Retina (tissue), 1 donor: ENCODE results near the gene STARD10.
A peak's percentile ranks its signal among the peaks of the same experiment; 100 is the strongest.
"Not testable (repeated sequence)": the region's sequence is repeated elsewhere in the genome, so short reads cannot be mapped to it uniquely, and the experiment has no call there.

ENCODE experiments used
- DNase-seq: peaks from one replicate; pipeline ENCODE4 v3.0.0-alpha.2; 2016

STARD10 gene

GRCh38 chr11:72826191-72826941 lies 32.5 kb upstream of the STARD10 start:
- no peak for DNase-seq

GRCh38 chr11:72825661-72826060 lies 31.8 kb upstream of the STARD10 start:
- no peak for DNase-seq

GRCh38 chr11:72824811-72825505 lies 31.1 kb upstream of the STARD10 start:
- no peak for DNase-seq

GRCh38 chr11:72824020-72824419 lies 30.2 kb upstream of the STARD10 start:
- no peak for DNase-seq

GRCh38 chr11:72823105-72823804 lies 29.4 kb upstream of the STARD10 start:
- DNase-seq: no peak

- DNase-seq: peak; percentile 98
These were observed 28.3 kb upstream of the STARD10 start for GRCh38 chr11:72821920-72822799.

- DNase-seq: peak; percentile 53
These were observed 27.5 kb upstream of the STARD10 start for GRCh38 chr11:72821221-72821919.

- DNase-seq: no peak
These were observed 26.7 kb upstream of the STARD10 start for GRCh38 chr11:72820439-72821139.

- no peak for DNase-seq
These were observed 25.1 kb upstream of the STARD10 start for GRCh38 chr11:72818971-72819370.

GRCh38 chr11:72817966-72818365 lies 24.1 kb upstream of the STARD10 start:
- no peak for DNase-seq

- no peak for DNase-seq
These were observed 22.6 kb upstream of the STARD10 start for GRCh38 chr11:72816404-72816990.

- DNase-seq: no peak
These were observed 21.3 kb upstream of the STARD10 start for GRCh38 chr11:72815110-72815618.

- DNase-seq: peak; percentile 96
These were observed 20.7 kb upstream of the STARD10 start, which contains the start of gene ATG16L2 for GRCh38 chr11:72814286-72815109. Gene ATG16L2 (plus strand): TSS chr11:72814411. CDS start chr11:72814446, 35 bp downstream.

GRCh38 chr11:72813740-72814285 lies 20.0 kb upstream of the STARD10 start:
- peak; percentile 96 for DNase-seq

- peak; percentile 49 for DNase-seq
These were observed 19.3 kb upstream of the STARD10 start for GRCh38 chr11:72812967-72813739.

GRCh38 chr11:72812604-72812966 lies 18.7 kb upstream of the STARD10 start:
- no peak for DNase-seq

- DNase-seq: not testable (repeated sequence)
These were observed 17.8 kb upstream of the STARD10 start for GRCh38 chr11:72811686-72812085.

- DNase-seq: no peak
These were observed 14.5 kb upstream of the STARD10 start for GRCh38 chr11:72808331-72808798.
